ENCODE measurements around the gene ADIPOR1.
A peak's percentile ranks its signal among the peaks of the same experiment; 100 is the strongest.

The ADIPOR1 gene

GRCh38 chr1:202940561-202940960 is 17.6 kb downstream of the ADIPOR1 start:
- no peak for TF ChIP-seq REST (IDR thresholded peaks at IDR 0.05; ENCODE audit: insufficient read depth in 1 of 2, low read depth in 2 of 2, low read length in 2 of 2)
- TF ChIP-seq FOXP2 (optimal IDR thresholded peaks at IDR 0.05; ENCODE audit: borderline replicate concordance, extremely low read depth, extremely low read length, insufficient read depth): no peak
- no peak for TF ChIP-seq SIN3A (IDR thresholded peaks at IDR 0.05; ENCODE audit: borderline replicate concordance, insufficient read depth, low read length)
- TF ChIP-seq TAF1 (IDR thresholded peaks at IDR 0.05; ENCODE audit: borderline replicate concordance, insufficient read depth, low read length): no peak

GRCh38 chr1:202938287-202938925 is 19.7 kb downstream of the ADIPOR1 start:
- TF ChIP-seq TAF1 (IDR thresholded peaks at IDR 0.05; ENCODE audit: borderline replicate concordance, insufficient read depth, low read length): no peak
- TF ChIP-seq SIN3A (IDR thresholded peaks at IDR 0.05; ENCODE audit: borderline replicate concordance, insufficient read depth, low read length): no peak
- no peak for TF ChIP-seq POLR2AphosphoS5 (IDR thresholded peaks at IDR 0.05; ENCODE audit: low read depth, low read length)
- TF ChIP-seq REST (IDR thresholded peaks at IDR 0.05; ENCODE audit: insufficient read depth in 1 of 2, low read depth in 2 of 2, low read length in 2 of 2): no peak
- no peak for TF ChIP-seq FOXP2 (optimal IDR thresholded peaks at IDR 0.05; ENCODE audit: borderline replicate concordance, extremely low read depth, extremely low read length, insufficient read depth)

- TF ChIP-seq POLR2AphosphoS5 (IDR thresholded peaks at IDR 0.05; ENCODE audit: low read depth, low read length): no peak
- TF ChIP-seq FOXP2 (optimal IDR thresholded peaks at IDR 0.05; ENCODE audit: borderline replicate concordance, extremely low read depth, extremely low read length, insufficient read depth): no peak
- no peak for TF ChIP-seq TAF1 (IDR thresholded peaks at IDR 0.05; ENCODE audit: borderline replicate concordance, insufficient read depth, low read length)
- TF ChIP-seq REST (IDR thresholded peaks at IDR 0.05; ENCODE audit: insufficient read depth in 1 of 2, low read depth in 2 of 2, low read length in 2 of 2): no peak
- no peak for TF ChIP-seq SIN3A (IDR thresholded peaks at IDR 0.05; ENCODE audit: borderline replicate concordance, insufficient read depth, low read length)
Measured at GRCh38 chr1:202935844-202936243, 22.3 kb downstream of the ADIPOR1 start.

GRCh38 chr1:202934755-202935154 is 23.4 kb downstream of the ADIPOR1 start:
- TF ChIP-seq POLR2AphosphoS5 (IDR thresholded peaks at IDR 0.05; ENCODE audit: low read depth, low read length): no peak
- no peak for TF ChIP-seq FOXP2 (optimal IDR thresholded peaks at IDR 0.05; ENCODE audit: borderline replicate concordance, extremely low read depth, extremely low read length, insufficient read depth)
- no peak for TF ChIP-seq TAF1 (IDR thresholded peaks at IDR 0.05; ENCODE audit: borderline replicate concordance, insufficient read depth, low read length)
- peak; percentile 43 to 84; a peak in 3 of 4 replicates for TF ChIP-seq REST (IDR thresholded peaks at IDR 0.05; ENCODE audit: insufficient read depth in 1 of 2, low read depth in 2 of 2, low read length in 2 of 2)
- TF ChIP-seq SIN3A (IDR thresholded peaks at IDR 0.05; ENCODE audit: borderline replicate concordance, insufficient read depth, low read length): no peak

Measured in PFSK-1 (cell line).